Fibroblast of gingiva (primary cell): ENCODE data around the gene MORN1.
"Not testable (repeated sequence)": the region's sequence is repeated elsewhere in the genome, so short reads cannot be mapped to it uniquely, and the experiment has no call there.

Experiments used
- DNase-seq: peaks from one replicate; pipeline ENCODE4 v3.0.0-alpha.2; 2011; ENCODE audit warnings: low read depth

The MORN1 gene

DNA sequence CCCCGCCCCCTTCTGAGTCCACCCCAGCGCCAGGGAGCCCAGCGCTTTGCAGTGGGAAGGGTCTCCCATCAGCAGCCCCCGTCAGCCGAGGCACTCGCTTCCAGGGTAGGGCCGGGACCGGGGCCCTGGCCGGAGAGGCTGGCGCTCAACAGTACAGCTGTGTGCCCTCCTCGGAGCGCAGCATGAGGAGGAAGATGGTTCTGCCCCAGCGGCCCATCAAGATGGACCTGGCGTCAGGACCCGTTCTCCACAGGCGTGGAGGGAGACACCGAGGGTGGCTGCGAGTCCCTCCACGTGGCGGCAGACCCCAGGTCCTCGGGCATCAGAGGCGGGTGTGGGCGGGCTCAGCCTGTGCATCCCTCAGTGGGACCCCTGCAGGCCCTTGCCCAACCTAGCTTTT, 54.3 kb downstream of the MORN1 start:
- DNase-seq = no peak

DNA sequence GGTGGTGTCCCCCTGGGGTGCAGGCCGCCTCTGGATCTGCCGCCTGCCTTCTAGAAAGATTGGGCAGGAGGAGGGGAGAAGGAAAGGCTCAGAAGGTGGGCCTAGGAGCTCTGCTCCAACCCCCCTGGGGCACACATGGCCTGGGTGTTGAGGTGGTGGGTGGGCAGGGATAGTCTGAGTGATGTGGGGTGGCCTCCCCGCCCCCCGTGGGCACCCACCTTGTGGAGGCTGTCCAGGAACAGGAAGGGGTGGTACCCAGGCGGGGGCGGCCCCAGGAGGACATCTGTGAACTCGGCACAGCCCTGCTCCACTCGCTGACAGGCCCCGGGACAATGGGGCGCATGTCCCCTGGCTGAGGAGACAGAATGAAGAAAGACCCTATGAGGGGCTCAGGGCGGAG, 54.9 kb downstream of the MORN1 start:
- no peak for DNase-seq

DNA sequence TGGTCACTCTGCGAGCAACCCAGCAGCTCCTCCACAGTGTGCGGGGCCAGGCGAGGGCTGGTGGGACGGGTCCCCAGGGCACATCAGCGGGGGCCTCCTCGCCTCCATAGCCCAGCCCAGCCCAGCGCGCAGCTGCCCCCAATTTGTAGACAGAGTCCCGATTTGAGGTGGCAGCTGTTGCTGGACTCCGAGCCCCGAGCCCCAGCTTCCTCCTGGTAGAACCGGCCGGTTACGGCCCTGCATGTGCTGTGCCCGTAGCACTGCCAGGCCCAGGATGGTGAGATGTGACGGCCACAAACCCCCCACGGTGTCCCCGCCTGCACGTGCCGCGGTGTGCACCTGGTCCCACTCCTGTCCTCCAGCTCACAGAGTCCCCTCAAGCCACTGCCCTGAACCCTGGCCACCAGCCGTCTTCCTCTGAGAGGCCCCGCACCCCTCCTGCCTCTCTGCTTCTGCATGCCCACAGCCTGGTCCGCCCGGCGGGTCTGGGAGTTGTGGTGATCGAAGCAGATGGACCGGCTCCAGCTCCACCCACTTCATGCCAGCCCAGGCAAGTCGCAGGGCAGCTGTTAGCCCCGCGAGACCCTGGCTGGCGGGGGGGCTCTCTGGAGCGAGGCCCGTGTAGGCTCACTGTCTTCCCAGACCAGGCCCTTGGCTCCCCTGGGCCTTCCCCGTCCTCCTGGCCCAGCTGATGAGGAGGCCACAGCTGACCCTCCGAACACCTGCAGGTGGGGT, 55.5 kb downstream of the MORN1 start:
- no peak for DNase-seq

DNA sequence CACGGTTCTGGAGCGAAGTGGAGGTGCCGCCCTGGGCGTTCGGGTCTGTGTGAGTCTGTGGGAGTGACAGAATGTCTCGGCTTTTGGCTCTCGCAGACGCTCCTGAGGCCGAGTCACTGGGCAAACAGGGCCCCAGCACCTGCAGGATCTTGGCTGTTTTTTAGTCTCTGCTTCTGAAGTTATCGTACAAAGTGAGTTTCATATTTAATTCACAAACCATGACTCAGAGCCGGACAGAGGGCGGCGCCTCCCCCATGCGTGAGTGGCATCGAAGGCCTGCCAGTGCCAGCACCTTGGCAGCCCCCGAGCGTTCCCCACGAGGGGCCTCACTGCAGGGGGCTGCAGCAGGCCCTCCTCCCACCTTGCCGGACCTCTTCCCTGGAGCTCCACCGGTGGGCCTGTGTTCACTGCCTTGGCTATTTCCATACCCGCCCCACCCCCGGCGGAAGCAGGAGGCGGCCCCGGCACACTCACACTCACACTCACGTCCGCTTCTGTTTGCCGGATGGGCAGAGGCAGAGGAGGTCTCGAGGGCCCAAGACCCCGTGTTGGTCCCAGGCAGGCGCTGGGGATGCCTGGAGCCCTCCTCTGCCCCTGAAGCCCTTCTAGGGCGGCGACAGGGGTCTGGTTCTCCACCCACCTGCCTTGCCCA, 56.3 kb downstream of the MORN1 start:
- DNase-seq = no peak

DNA sequence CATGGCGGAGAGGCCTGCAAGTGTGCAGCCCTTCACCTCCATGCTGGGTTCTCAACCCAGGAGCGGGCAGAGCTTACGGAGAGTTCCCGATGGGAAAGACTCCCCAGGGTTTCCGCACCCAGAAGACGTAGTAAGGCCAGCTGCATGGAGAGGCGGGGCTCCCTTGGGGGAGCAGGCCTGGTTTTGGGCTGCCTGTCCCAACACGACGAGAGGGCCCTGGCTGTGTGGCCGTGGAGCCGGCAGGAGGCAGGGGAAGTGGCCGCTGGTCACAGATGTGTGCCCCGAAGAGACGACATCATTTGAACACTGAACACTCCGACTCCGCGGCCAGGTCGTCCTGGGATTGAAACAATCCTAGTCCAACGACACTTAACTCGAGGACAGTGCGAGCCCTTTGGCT, 57.0 kb downstream of the MORN1 start:
- DNase-seq = no peak

DNA sequence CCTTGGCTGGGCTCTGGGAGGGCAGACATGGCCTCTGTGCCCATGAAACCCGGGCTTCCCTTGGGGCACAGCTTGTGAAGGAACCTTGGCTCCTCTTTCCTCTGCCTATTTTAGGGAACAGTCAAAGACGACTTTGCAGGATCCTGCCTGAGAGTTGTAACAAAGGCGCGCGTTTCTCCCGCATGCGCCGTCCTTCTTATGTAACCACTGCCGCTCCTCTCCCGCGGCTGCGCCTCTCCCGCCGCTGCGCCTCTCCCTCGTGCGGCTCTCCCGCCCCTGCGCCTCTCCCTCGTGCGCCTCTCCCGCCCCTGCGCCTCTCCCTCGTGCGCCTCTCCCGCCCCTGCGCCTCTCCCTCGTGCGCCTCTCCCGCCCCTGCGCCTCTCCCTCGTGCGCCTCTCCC, 59.8 kb downstream of the MORN1 start:
- DNase-seq = not testable (repeated sequence)

DNA sequence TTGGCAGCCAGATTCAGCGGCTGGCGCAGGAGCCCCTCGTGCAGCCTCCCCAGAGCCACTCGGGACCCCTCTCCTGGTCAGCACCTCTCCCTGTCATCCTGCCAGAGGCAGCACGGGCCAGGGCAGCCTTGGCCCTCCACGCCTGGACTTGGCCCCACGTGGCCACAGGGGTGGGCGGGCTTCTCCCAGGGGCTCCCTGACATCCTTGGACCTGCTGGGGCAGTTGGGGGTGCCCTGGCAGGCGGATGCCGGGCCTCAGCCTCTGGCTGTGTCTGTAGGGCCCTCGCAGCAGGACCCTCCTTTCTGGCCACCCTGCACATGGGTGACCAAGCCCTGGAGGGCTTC, 60.2 kb downstream of the MORN1 start:
- no peak for DNase-seq

DNA sequence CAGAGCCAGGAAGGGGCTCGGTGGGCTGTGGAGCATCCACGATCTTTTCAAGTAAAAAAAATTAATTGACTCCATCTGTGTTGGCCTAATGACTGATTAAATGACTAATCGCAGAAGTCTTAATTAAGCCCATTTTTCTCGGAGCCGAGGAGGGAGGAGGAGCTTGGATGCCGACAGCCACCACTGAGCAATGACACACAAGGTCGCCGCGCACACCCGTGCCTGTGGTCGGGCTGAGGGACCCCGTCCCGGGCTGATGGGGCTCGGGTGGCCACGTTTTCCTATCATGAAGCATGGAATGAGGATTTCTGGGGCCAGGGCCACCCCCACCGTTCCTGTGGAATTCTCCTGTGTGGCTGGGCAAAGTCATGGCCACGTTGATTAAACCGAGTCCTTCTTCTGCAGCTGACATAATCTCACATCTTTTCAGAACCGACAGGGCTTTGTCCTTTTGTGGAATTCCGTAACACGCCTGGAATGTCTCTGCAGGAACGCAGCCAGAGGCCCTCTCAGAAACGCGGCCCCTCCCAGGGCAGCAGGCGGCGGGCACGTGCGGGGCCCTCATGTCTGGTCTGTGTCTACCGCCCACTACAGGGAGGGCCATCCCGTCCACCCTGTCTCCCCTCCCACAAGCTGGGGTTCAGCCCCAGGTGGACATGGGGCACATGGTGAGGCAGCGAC, 60.7 kb downstream of the MORN1 start:
- DNase-seq = peak; percentile 66

DNA sequence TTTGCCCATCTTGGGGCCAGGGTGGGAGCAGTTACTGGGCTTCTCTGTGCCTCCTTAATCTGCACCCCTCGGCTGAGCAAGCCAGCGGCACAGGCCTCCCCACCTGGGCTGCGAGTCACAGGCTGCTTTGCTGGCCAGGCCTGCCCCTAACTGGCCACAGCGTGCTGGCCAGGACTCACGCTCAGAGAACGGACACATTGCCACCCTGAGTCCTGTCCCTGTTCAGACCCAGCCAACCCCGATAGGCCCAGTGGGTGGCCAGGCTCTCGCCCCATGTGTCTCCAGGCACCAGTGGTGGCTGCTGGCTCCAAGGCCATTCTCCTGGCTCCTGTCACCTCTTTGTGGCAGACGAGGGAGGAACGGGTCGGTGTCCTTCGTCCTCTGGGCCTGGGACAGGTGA, 61.3 kb downstream of the MORN1 start:
- no peak for DNase-seq

DNA sequence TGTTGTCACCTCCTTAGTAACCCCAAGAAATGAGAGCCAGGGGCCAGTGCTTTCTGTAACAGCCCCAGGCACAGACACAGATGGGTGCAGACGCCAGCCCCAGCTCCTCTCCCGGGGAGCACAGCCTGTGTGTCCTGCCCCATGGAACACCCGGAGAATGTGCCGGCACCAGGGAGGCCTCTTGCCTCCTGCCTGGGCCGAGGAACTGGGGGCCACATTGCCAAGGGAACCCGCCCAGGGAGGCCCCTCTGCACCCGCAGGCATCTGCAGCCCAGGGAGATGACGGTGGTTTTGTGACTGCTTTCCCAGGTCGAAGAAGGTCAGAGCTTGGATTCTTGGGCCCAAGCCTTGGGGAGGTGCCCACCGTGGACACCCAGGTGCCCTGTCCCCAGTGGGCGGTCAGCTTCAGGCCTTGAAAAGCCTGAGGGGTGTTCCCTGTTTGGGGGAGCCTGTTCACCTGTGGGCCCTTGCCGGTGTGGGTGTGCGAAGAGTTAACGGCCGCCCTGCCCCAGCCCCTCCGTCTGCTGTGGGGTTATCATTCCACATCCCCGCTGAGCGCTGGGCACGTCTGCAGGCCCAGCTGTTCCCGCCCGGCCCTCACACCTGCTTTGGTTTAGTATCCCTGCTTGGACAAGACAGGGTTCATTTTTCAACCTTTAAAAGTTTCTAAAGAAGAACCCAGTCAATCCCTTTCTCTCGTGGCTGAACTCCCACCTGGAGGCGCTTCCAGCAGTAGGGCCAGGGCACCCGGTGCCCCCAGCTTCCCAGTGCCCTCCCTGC, 62.5 kb downstream of the MORN1 start:
- DNase-seq = no peak

DNA sequence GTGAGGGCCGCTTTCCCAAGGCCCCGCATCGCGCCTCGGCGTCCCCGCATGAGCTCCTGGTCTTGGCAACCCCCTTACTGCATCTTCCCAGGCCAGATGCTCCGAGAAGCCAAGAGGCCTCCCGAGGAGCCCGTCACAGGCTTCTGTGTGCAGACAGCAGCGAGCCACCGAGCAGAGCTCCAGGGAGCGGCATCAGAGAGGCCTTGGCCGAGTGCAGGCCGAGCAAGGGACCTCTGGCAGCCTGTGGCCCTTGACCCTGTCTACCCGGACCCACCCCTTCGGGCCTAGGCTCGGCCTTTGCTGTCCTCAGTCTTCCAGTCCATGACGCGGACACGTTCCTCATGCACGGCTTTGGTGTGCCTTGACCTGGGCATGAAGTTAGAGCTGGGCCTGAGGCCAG, 63.5 kb downstream of the MORN1 start:
- DNase-seq = no peak

DNA sequence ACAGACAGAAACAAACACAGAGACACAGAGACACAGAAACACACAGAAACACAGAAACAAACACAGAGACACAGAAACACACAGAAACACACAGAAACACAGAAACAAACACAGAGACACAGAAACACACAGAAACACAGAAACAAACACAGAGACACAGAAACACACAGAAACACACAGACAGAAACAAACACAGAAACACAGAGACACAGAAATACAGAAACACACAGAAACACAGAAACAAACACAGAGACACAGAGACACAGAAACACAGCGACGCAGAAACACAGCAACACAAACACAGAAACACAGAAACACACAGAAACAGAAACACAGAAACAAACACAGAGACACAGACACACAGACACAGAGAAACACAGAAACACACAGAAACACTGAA, 64.2 kb downstream of the MORN1 start:
- not testable (repeated sequence) for DNase-seq

DNA sequence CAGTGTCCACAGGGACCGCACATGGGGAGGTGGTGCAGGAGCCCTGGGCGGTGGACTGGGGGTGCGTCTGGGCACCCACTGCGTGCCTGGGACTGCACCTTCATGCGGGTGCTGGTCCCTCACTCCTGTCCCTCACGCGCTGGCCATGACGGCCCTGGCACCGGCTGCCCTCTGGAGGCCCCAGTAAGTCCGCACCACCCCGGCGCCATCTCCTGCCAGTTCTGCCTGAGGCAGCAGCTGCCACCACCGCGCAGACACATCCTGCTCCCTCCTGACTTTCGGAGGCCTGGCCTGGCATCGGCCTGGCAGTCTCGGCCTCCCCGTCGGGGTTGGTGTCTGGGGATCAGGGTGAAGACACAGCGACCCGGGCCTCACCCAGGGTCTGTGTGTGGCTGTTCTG, 64.8 kb downstream of the MORN1 start:
- peak; percentile 38 for DNase-seq

DNA sequence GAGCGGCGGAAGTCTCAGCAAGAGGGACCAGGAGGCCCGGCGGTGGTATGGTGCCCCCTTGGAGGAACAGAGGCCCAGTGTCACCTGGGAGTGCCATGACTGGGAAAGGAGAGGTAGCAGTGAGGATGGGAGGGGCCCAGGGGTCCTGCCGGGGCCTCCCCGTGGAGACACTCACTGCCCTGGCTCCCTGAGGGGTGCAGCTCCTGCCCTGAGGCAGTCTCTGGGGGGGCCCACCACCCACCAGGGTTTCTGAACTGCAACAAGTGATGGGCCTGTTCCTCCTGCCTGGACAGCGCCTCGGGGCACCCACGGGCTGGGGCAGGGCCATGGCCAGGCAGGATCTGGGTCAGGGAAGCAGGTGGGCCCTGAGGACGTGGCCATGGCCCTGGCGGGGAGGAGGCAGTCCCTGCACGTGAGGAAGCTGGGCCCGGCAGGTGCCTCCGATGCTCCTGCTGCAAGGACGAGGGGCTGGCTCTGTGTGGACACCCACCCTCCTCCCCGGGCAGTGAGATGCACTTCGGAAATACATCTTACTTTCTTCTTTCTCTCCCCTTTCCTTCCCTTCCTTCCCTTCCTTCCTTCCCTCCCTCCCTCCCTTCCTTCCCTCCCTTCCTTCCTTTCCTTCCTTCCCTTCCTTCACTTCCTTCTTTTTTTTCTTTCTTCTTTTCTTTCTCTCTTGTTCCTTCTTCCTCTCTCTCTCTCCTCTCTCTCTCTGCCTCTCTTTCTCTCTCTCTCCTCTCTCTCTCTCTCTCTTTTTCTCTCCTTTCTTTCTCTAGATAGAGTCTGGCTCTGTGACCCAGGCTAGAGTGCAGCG, 66.6 kb downstream of the MORN1 start:
- no peak for DNase-seq

DNA sequence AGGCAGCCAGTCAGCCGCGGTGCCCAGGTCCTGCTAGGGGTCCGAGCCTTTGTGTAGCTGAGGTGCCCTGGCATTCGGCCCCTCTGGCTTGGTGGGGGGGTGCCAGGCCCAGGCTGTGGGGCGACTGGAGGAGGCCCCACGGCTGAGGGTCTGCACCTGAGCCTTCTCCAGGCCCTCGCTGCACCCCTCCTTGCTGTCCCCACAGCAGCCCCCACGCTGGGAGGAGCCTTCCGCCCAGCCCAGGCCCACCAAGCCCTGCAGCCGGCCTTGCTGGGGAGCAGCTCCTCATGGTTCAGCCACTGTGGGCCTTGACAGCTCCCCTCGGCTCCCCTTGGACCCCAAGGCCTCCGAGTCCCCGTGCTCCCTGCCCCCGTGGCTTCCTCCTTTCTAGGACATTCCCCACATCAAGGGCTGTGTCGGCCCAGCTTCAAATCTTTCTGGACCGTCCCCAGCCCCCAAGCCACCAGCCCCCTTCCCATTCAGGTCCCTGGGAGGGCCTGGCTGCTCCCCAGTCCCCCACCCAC, 67.8 kb downstream of the MORN1 start:
- DNase-seq = no peak

DNA sequence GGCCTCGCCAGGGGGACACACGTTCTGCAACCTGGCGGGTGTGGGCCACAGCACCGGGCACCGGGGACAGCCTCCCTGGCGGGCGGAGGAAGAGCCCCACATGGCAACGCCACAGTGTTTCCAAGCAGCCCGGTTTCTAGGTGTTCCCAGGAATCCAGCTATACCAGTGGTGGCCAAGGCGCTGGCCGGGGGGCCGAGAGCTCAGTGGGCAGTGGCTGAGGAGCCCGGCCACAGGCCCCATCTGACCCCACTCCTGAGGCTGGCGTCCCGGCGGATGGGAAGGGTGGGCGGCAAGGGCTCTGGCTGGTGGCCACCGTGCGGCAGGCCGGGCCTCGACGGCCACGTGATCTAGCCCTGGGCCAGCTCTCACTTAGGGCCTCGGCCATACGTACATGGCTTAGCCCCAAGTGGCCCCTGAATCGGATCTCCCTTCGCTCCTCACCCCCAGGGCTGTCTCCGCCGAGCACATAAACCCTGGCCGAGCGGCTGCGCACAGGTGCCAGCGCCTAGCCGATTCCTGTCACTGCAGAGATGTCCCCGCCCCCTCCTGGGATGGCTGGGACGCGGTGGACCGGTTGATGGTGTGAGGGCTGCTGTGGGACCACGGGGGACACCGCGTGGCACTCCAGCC, 68.7 kb downstream of the MORN1 start:
- DNase-seq = no peak

DNA sequence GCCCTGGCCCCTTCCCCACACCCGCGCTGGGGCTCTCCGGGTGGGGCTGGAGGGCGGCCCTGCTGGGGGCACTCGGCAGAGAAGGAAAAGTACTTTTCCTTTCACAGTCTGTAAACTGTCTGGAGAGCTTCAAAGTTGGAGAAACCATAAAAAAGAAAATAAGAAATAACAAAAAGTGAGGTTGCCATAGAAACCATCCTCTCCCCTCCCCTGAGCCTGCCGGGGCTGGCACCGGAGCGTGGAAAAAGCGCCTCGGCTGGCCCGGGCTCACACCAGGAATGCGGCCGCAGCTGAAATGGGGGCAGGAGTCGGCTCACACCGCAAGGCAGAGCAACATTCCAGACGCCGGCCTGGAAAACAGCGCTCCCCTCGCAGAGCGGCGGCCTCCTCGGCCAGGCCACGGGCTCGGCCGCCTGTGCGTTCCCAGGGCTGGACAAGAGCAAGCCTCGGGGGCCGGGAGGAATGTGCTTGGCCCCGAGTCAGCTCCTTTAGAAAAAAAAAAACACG, 69.2 kb downstream of the MORN1 start:
- peak; percentile 94 for DNase-seq

DNA sequence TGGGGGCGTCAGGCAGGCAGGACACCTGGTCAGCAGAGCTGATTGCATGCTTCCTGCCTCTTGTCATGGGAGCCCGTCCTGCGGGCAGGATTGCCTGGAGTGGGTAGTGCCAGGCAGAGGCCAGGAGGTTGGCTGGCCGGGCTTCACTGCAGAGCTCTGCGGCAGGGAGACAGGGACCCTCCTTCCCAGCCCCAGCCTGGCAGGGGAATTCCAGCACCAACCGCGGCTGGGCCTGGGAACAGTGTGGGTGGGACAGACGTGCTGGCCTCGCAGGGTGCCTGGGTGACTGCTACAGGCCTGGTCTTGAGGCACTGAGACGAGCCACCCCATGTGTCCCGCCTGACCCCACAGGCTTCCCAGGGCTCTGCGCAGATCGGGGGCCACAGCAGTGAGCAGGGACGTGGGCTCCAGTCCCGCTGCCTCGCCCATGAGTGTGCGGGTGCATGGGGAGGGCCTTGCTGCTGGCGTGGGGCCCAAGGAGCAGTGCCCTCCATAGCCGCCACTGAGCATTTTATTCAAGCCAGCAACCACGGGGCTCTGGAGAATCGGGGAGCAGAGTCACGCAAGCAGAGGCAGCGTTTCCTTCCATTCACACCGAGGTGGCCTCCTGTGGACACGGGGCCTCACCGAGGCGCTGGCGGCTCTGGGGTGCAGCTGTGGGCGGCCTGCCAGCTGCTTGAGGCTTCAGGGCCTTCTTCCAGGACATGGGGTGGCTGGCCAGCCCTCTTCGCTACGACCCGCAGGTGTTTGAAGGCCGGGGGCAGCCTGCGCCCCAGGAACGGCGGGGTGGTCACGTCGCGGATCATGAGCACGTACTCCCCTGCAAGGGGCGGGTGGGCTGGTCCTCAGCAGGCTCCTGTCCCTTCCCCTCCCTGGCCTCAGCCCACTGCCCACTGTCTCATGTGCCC, 70.3 kb downstream of the MORN1 start:
- DNase-seq = no peak

DNA sequence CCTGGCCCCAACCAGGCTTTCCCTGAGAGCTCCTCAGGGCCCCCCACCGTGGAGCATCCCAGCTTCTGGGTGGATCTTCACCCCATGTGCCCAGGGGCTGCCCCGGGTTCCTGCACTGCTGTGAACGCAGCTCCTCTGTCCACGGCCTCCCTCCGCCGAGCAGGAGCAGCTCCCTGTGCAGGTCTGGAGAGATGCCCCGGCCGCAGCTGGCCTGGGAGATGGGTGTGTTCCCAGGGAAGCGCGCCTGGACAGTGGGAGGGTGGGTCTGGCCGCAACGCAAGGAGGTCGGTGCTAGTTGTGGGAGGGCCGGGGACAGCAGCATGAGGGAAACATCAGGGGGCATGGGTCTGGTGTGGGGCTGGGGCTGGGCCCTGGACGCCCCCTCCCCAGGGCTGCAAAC, 71.3 kb downstream of the MORN1 start:
- DNase-seq = no peak

DNA sequence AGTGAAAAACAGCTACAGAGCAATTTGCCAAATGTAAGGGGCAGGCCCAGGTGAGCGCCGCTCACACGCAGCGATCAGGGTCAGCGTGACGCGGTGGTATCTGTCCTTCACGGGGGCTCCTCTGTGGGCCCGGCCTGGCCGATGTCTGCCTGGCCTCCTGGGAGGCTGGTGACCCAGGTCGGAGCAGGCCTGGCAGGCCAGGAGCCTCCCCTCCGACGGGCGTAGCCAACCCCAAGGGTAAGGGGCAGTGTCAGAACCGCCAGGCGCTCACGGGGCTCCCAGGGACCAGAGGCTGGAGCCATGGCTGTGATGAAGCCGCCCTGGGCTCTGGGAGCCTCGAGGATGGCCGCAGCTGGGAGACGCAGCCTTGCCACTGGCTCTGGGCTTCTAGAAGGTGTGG, 72.1 kb downstream of the MORN1 start:
- DNase-seq = no peak
